ENCODE measurements around the gene RHOH.
"Not testable (repeated sequence)": the region's sequence is repeated elsewhere in the genome, so short reads cannot be mapped to it uniquely, and the experiment has no call there.

RHOH gene

DNA sequence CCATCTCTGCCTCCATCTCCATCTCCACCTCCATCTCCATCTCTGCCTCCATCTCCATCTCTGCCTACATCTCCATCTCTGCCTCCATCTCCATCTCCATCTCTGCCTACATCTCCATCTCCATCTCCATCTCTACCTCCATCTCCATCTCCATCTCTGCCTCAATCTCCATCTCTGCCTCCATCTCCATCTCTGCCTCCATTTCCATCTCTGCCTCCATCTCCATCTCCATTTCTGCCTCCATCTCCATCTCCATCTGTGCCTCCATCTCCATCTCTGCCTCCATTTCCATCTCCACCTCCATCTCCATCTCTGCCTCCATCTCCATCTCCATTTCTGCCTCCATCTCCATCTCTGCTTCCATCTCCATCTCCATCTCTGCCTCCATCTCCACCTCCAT, 98.2 kb downstream of the RHOH start:
- not testable (repeated sequence) for H3K36me3 Mint-ChIP-seq; ATAC-seq; DNase-seq (ENCODE audit: low spot score in 2 of 2); H3K4me3 Mint-ChIP-seq; H3K27ac Mint-ChIP-seq; H3K9me3 Mint-ChIP-seq
- peaks cover 44% of the 10 kb centered on the region for H3K4me1 Mint-ChIP-seq

DNA sequence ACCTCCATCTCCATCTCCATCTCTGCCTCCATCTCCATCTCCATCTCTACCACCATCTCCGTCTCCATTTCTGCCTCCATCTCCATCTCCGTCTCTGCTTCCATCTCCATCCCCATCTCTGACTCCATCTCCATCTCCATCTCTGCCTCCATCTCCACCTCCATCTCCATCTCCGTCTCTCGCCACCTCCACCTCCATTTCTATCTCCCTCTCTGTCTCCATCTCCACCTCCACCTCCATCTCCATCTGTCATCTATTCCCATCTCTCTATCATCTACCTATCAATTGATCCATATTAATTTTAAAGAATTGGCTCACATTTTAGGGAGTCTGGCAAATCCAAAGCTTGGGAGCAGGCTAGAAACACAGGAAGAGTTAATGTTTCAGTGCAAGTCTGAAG, 98.7 kb downstream of the RHOH start:
- Mint-ChIP-seq H3K36me3 (no peaks in the 10 kb centered on the region), H3K4me3 (no peak overlapping the region), H3K9me3 (no peaks in the 10 kb centered on the region), H3K27ac (no peak overlapping the region), H3K4me1 (peaks cover 44% of the 10 kb centered on the region)
- ATAC-seq = no peak
- DNase-seq (ENCODE audit: low spot score in 2 of 2) = no peak
